ENCODE measurements around the gene CYSLTR2. TPM values are rescaled to one million over a fixed set of nuclear protein-coding genes. Genes with fewer than 3 reads are reported as not detected.

Gene CYSLTR2
- total and polyA plus RNA-seq, 2 donors from 2014 or later, result 1.2 to 1.4 TPM

DNA sequence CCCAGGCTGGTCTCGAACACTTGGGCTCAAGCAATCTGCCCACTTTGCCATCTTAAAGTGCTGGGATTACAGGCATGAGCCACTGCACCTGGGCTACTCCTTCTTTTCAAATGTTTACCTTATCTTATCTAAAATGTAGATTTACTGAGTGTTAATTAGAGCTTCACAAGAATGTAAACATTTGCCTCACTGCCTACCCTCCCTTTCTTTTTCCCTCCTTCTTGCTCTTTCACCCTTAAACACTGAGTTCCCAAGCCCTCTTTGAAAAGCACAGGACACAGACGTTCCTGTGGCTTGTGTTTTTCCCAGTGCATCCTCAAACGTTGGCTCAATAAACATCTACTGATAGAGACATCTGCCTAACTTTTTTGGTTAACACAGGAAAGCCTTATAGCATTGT, 32.7 kb upstream of the CYSLTR2 start:
- DNase-seq (peak in 1 of 5 donors; percentile 9), FAIRE-seq (no peak)
- intact Hi-C loops (cut with DNase I), result no loop called here
- H3K27me3 ChIP-seq (ENCODE audit: control insufficient read depth, insufficient read depth, low read length), result no peaks in the 10 kb centered on the region
- no peak overlapping the region for H3K9ac ChIP-seq (ENCODE audit: low read length in 3 of 3)
- H3K36me3 ChIP-seq (ENCODE audit: control insufficient read depth in 2 of 3, insufficient read depth in 3 of 3, low read length in 3 of 3), result no peaks in the 10 kb centered on the region
- H3K4me3 ChIP-seq (ENCODE audit: low read length in 3 of 3), result no peak overlapping the region
- no peaks in the 10 kb centered on the region for H3K9me3 ChIP-seq (ENCODE audit: control insufficient read depth in 2 of 3, insufficient read depth in 1 of 3, low read length in 3 of 3)
- TF ChIP-seq, protein P1, sequence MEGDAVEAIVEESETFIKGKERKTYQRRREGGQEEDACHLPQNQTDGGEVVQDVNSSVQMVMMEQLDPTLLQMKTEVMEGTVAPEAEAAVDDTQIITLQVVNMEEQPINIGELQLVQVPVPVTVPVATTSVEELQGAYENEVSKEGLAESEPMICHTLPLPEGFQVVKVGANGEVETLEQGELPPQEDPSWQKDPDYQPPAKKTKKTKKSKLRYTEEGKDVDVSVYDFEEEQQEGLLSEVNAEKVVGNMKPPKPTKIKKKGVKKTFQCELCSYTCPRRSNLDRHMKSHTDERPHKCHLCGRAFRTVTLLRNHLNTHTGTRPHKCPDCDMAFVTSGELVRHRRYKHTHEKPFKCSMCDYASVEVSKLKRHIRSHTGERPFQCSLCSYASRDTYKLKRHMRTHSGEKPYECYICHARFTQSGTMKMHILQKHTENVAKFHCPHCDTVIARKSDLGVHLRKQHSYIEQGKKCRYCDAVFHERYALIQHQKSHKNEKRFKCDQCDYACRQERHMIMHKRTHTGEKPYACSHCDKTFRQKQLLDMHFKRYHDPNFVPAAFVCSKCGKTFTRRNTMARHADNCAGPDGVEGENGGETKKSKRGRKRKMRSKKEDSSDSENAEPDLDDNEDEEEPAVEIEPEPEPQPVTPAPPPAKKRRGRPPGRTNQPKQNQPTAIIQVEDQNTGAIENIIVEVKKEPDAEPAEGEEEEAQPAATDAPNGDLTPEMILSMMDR (IDR thresholded peaks at IDR 0.05; ENCODE audit: borderline replicate concordance, extremely low read depth, insufficient read depth), result no peak
- H3K27ac ChIP-seq (ENCODE audit: low read depth in 2 of 2, low read length in 2 of 2), result no peak overlapping the region
- H3K4me1 ChIP-seq (ENCODE audit: control insufficient read depth in 2 of 3, insufficient read depth in 2 of 3, low read depth in 1 of 3, low read length in 3 of 3), result peaks cover 2 to 12% (median 8%) of the 10 kb centered on the region in 3 donors

DNA sequence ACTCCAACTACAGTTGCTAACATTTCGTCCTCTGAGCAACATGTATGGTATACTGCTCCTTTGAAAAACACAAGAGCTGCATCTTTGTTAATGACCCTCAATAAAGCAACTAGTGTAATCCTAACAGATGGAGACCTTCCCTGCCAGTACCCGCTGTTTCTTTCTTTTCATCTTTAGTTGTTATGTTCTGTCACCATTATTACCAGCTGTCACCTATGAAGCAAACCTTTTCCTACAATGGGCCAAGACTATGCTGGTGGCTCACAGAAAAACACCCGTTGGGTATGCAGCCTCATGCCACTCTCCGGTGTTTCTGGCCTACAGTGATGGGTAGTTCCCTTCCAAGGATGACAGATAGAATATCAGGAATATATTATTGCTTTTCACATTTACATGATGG, 29.7 kb upstream of the CYSLTR2 start:
- Histone ChIP-seq H3K9me3 (ENCODE audit: control insufficient read depth in 2 of 3, insufficient read depth in 1 of 3, low read length in 3 of 3) (no peaks in the 10 kb centered on the region), H3K36me3 (ENCODE audit: control insufficient read depth in 2 of 3, insufficient read depth in 3 of 3, low read length in 3 of 3) (no peaks in the 10 kb centered on the region), H3K4me3 (ENCODE audit: low read length in 3 of 3) (no peak overlapping the region), H3K9ac (ENCODE audit: low read length in 3 of 3) (no peak overlapping the region), H3K27ac (ENCODE audit: low read depth in 2 of 2, low read length in 2 of 2) (no peak overlapping the region), H3K27me3 (ENCODE audit: control insufficient read depth, insufficient read depth, low read length) (no peaks in the 10 kb centered on the region), H3K4me1 (ENCODE audit: control insufficient read depth in 2 of 3, insufficient read depth in 2 of 3, low read depth in 1 of 3, low read length in 3 of 3) (peaks cover 8 to 25% (median 13%) of the 10 kb centered on the region in 3 donors)
- DNase-seq, result no peak
- FAIRE-seq, result no peak
- intact Hi-C loops (cut with DNase I), result no loop called here
- TF ChIP-seq, protein P1 (IDR thresholded peaks at IDR 0.05; ENCODE audit: borderline replicate concordance, extremely low read depth, insufficient read depth), result no peak

DNA sequence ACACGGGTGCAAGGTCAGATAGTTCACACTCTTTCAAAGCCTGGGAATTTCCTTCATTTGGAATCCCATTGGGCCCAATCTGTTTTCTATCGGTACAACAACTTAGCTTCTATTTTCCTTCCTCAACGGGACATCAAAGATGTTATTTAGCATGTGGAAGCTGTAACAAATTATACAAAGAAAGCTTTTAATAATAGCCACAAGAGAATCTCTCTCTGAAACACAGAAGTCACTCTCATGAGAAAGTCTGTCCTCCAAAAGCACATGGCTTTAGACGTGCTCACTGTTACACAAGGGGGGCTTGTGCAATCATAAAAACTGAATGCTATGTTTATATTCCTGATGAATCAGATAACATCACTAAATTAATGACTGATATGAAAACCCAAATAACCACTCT, 28.9 kb upstream of the CYSLTR2 start:
- intact Hi-C loops (cut with DNase I), result no loop called here
- peak overlapping the region in 1 of 3 donors; percentile 34 for H3K9ac ChIP-seq (ENCODE audit: low read length in 3 of 3)
- peak overlapping the region in 1 of 3 donors; percentile 28 for H3K4me3 ChIP-seq (ENCODE audit: low read length in 3 of 3)
- H3K36me3 ChIP-seq (ENCODE audit: control insufficient read depth in 2 of 3, insufficient read depth in 3 of 3, low read length in 3 of 3), result no peaks in the 10 kb centered on the region
- no peak for DNase-seq
- FAIRE-seq, result no peak
- H3K27ac ChIP-seq (ENCODE audit: low read depth in 2 of 2, low read length in 2 of 2), result peak overlapping the region; percentile 38 to 80
- H3K27me3 ChIP-seq (ENCODE audit: control insufficient read depth, insufficient read depth, low read length), result no peaks in the 10 kb centered on the region
- TF ChIP-seq, protein P1 (IDR thresholded peaks at IDR 0.05; ENCODE audit: borderline replicate concordance, extremely low read depth, insufficient read depth), result no peak
- no peaks in the 10 kb centered on the region for H3K9me3 ChIP-seq (ENCODE audit: control insufficient read depth in 2 of 3, insufficient read depth in 1 of 3, low read length in 3 of 3)
- peaks cover 8 to 28% (median 13%) of the 10 kb centered on the region in 3 donors for H3K4me1 ChIP-seq (ENCODE audit: control insufficient read depth in 2 of 3, insufficient read depth in 2 of 3, low read depth in 1 of 3, low read length in 3 of 3)

Data from kidney (tissue), 14 donors.